AG09309 (cell line): ENCODE results near the gene TAOK1.
"Not testable (repeated sequence)": the region's sequence is repeated elsewhere in the genome, so short reads cannot be mapped to it uniquely, and the experiment has no call there.

ENCODE experiments used
- DNase-seq: peaks from one replicate; pipeline ENCODE4 v3.0.0-alpha.2; 2010; ENCODE audit warnings: low read depth
- H3K4me3 ChIP-seq: 2 replicates; pipeline ENCODE4 v1.5.1; 2011; ENCODE audit warnings: mild to moderate bottlenecking, low read depth, low read length, moderate library complexity; ENCODE audit not compliant: control insufficient read depth
- TF ChIP-seq, protein P1 (sequence below): IDR thresholded peaks from 2 replicates; pipeline ENCODE4 v1.5.1; 2011; ENCODE audit warnings: mild to moderate bottlenecking, low read depth, low read length, inconsistent platforms; ENCODE audit not compliant: insufficient read depth, control insufficient read depth; ENCODE audit errors: missing control alignments

TAOK1 gene

DNA sequence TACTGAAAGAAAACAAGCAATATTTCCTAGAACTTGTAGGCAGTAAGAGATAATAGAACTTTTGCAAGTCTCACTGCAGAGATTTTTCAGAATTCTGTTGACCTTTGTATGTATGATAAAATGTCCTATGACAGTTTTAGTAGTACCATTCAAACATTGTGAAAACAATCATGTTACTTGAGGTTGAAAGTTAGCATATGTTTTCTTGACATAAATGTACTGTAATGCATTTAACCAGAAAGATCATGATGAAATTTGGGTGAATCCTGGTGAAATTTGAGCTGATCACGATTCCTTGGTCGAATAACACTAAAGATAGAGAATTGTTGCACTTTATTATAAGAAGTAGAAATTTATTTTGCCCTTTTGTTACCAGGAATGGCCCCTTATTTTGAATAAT lies 85.7 kb downstream of the TAOK1 start:
- DNase-seq, result no peak
- no peak overlapping the region for H3K4me3 ChIP-seq
- TF ChIP-seq, protein P1, sequence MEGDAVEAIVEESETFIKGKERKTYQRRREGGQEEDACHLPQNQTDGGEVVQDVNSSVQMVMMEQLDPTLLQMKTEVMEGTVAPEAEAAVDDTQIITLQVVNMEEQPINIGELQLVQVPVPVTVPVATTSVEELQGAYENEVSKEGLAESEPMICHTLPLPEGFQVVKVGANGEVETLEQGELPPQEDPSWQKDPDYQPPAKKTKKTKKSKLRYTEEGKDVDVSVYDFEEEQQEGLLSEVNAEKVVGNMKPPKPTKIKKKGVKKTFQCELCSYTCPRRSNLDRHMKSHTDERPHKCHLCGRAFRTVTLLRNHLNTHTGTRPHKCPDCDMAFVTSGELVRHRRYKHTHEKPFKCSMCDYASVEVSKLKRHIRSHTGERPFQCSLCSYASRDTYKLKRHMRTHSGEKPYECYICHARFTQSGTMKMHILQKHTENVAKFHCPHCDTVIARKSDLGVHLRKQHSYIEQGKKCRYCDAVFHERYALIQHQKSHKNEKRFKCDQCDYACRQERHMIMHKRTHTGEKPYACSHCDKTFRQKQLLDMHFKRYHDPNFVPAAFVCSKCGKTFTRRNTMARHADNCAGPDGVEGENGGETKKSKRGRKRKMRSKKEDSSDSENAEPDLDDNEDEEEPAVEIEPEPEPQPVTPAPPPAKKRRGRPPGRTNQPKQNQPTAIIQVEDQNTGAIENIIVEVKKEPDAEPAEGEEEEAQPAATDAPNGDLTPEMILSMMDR, result no peak

DNA sequence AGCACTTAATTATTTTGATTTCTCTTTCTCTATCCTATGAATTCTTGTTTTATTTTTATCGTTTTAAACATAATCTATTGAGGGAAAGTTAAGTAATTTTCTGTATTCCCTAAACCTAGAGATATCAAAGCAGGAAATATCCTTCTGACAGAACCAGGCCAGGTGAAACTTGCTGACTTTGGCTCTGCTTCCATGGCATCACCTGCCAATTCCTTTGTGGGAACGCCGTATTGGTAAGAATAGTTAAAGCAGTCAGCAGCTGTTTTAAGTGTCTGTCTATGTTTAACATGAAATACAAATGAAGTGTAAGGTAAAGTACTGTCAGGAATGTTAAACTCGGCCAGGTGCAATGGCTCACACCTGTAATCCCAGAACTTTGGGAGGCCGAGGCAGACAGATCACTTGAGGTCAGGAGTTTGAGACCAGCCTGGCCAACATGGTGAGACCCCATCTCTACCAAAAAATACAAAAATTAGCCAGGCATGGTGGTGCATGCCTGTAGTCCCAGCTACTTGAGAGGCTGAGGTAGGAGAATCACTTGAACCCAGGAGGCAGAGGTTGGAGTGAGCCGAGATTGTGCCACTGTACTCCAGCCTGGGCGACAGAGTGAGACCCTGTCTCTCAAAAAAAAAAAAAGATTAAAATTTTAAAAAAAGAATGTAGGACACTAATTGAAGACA lies 90.2 kb downstream of the TAOK1 start:
- not testable (repeated sequence) for DNase-seq, H3K4me3 ChIP-seq

DNA sequence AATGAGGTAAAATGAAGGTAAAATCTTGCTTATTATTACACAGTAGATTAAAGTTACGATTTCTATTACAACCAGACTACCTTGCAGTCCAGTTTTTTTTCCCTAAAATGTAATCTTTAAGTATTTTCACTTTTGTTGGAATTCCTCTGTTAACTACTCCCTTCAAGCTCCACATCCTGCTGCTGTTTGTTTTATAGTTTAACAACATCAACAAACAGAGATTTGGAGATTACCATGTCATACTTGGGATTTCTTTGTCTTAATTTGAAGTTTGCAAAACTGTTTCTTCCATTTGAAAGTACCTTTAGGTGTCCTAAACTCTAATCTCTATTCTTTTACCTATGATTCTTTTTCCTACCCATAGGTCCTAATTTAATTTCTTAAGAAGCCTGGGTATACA lies 93.3 kb downstream of the TAOK1 start:
- no peak for DNase-seq

DNA sequence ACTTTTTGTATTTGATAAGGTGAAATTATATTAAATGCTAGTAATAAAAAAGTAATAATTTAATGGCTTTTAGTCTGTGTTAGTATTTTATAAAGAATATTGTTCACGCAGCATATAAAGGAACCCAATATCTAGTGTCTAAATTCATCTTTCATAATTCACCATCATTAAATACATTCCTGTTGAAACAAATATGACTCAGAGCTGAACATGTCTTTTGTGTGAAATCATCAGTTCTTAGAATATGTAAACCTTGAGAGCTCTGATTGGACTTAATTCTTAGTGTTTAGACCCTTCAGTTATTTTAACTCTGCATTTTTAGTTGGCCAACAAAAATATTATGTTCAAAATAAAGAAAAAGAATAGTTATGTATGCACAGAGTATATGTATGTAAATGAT lies 104.8 kb downstream of the TAOK1 start:
- no peak for DNase-seq
- no peak overlapping the region for H3K4me3 ChIP-seq
- TF ChIP-seq, protein P1, result no peak

More for the DNA sequence above, 93.3 kb downstream of the TAOK1 start:
- no peak overlapping the region for H3K4me3 ChIP-seq
- TF ChIP-seq, protein P1, result no peak

DNA sequence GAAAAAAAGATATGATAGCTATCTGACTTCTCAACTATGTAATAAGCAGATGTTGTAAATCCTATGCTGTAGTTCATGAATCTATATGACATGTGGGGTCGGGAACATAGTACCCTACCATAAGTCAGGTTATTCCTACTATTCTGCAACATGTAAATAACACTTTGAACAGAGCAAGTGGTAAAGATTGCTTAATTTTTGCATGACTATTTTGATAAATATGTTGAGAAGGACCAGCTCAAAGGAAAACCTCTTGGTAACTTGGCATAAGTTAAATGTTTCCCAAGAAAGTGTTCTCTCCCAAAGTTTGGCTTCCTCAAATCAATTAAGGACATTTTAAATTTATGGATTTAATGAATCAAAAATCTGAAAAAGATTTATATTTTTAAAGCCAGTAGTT lies 114.5 kb downstream of the TAOK1 start:
- H3K4me3 ChIP-seq, result no peak overlapping the region
- no peak for DNase-seq
- TF ChIP-seq, protein P1, result no peak

DNA sequence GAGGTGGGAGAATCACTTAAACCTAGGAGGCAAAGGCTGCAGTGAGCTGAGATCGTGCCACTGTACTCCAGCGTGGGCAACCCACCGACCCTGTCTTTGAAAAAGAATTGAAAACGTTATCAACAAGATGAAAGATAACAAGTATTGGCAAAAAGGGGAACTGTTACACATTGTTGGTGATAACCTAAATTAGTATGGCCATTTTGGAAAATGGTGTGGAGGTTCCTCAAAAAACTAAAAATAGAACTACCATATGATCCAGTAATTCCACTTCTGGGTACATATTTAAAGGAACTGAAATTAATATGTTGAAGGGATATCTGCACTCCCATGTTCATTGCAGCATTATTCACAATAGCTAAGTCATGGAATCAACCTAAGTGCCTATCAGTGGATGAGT lies 115.7 kb downstream of the TAOK1 start:
- no peak for DNase-seq
- no peak overlapping the region for H3K4me3 ChIP-seq
- TF ChIP-seq, protein P1, result no peak

DNA sequence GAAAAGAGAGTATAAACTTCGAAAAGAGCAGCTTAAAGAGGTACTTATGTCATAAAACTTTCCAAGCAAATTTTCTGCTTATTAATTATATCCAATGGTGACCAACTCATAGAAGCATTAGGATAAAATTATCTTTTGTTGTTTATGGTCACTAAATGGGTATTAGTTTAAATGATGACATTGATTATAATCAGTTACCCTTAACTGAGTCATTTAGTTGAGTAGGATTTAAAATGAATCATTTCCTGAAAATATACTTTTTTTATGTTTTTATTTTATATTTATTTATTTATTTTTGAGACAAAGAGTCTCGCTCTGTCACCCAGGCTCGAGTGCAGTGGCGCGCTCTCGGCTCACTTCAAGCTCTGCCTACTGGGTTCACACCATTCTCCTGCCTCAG lies 120.8 kb downstream of the TAOK1 start:
- DNase-seq, result no peak
- TF ChIP-seq, protein P1, result no peak
- H3K4me3 ChIP-seq, result no peak overlapping the region
